ENCODE data around the gene PNPLA8. TPM values are rescaled to one million over a fixed set of nuclear protein-coding genes. Genes with fewer than 3 reads are reported as not detected.

Gene PNPLA8
- total and polyA plus RNA-seq, 2 of the 4 experiments (the other 2 are of a cell fraction) = 7.0 to 14.5 TPM

DNA sequence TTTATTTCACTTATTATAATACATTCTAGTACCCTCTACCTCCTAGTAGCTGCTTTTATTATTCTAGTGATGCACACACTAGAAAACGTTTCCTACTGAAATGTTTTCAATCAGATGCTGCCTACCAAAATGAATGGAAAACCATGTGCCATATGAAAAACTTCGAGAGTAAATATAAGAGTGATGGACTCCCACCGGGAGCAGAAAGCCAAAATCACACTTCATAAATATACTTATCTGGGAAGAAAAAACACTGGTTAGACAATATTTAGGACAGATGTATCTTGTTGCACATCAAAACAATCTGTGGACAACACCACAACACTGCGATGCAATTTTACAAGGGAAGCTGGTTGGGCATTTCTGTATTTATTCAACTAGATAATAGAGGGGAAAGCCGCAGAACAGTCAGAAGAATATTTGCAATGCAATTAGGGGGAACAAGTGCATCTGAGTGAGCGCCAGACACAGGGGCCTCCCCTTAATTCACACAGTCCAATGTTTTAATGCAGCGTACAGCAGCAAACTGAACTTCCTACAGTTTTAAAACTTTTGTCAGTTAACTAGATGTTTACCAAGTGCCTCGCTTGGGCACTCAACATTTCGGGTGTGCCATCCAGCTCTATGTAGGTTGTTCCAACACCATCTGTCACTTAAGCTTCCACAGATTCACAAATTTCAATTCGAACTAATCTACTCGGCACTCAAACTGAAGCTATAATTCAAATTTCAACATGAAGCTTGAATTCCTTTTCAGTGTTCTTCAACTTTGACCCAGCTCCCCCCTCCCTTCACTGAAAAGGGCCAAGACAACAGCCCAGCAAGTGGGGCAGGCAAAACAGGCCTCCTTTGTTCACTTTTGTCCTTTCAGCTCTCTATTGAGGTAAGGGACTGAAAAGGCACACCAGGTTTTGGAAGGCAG, 77.1 kb downstream of the PNPLA8 start:
- DNase-seq = no peak
- H2BK15ac ChIP-seq (ENCODE audit: low read depth, low read length) = no peak overlapping the region

More for the DNA sequence above, 77.1 kb downstream of the PNPLA8 start:
- Histone ChIP-seq H3K4me1 (ENCODE audit: control insufficient read depth, insufficient read depth, low read length) (no peaks in the 10 kb centered on the region), H3K4me3 (ENCODE audit: insufficient read depth, low read depth, low read length) (no peak overlapping the region), H3K9me1 (ENCODE audit: insufficient read depth, low read length) (no peaks in the 10 kb centered on the region), H3K27me3 (ENCODE audit: control insufficient read depth, insufficient read depth, low read length) (peaks cover 12% of the 10 kb centered on the region), H3K23ac (ENCODE audit: low read depth, low read length) (no peak overlapping the region), H3K27ac (ENCODE audit: insufficient read depth, low read length) (no peak overlapping the region), H3K9me3 (ENCODE audit: control insufficient read depth, insufficient read depth, low read length) (no peaks in the 10 kb centered on the region), H2AK5ac (ENCODE audit: low read depth, low read length) (no peak overlapping the region), H2AFZ (replicated peaks; ENCODE audit: low read length, poor library complexity) (no peak overlapping the region), H4K20me1 (ENCODE audit: insufficient read depth, low read length) (no peaks in the 10 kb centered on the region), H3K18ac (ENCODE audit: low read depth, low read length) (no peak overlapping the region), H3K56ac (ENCODE audit: extremely low read depth, insufficient read depth, low read length) (no peak overlapping the region), H3K4ac (ENCODE audit: low read depth, low read length) (no peak overlapping the region), H3K36me3 (ENCODE audit: control insufficient read depth, insufficient read depth, low read length) (no peaks in the 10 kb centered on the region), H3K9ac (ENCODE audit: low read depth, low read length) (no peak overlapping the region), H4K91ac (ENCODE audit: insufficient read depth, low read depth, low read length) (no peak overlapping the region), H2BK120ac (ENCODE audit: low read depth, low read length) (no peak overlapping the region), H4K5ac (ENCODE audit: low read depth, low read length) (no peak overlapping the region), H3K4me2 (ENCODE audit: low read depth, low read length) (no peak overlapping the region), H2BK5ac (ENCODE audit: low read depth, low read length, poor library complexity, severe bottlenecking) (no peak overlapping the region), H4K8ac (ENCODE audit: low read depth in 2 of 2, low read length in 2 of 2) (no peak overlapping the region), H2AK9ac (replicated peaks; ENCODE audit: low read depth, low read length, poor library complexity) (no peak overlapping the region), H2BK20ac (ENCODE audit: low read depth, low read length) (no peak overlapping the region), H3K14ac (replicated peaks; ENCODE audit: low read depth, low read length) (no peak overlapping the region), H3K79me1 (ENCODE audit: low read depth in 1 of 2, low read length in 2 of 2) (no peaks in the 10 kb centered on the region)
- ChIA-PET POLR2A (ENCODE audit: unreplicated experiment) (no interaction called here), CTCF (interaction anchor here (0.7 to 0.9 kb wide), 2 partner anchors 49 to 453 kb away, joined by 3 read pairs; no protein-coding TSS in a partner anchor)
- intact Hi-C loops (cut with micrococcal nuclease) = no loop called here
- BruUV-seq (replicated peaks) = no TSS peak
- in situ Hi-C loops (cut with MboI; ENCODE audit: low sequenced_read_pairs) = loop anchor here (10.0 kb wide), 1 partner anchor 264 kb away; no protein-coding TSS in a partner anchor
- no peak for TF ChIP-seq MAFK (IDR thresholded peaks at IDR 0.05; ENCODE audit: low read depth, low read length)
- no peak for TF ChIP-seq SMC3 (IDR thresholded peaks at IDR 0.05; ENCODE audit: low read depth, low read length)
- TF ChIP-seq FOS (IDR thresholded peaks at IDR 0.05; ENCODE audit: low read depth, low read length) = no peak
- TF ChIP-seq NFE2L2 (IDR thresholded peaks at IDR 0.05; ENCODE audit: low read depth, low read length) = no peak
- TF ChIP-seq RAD21 (IDR thresholded peaks at IDR 0.05; ENCODE audit: low read length) = no peak
- no peak for TF ChIP-seq POLR2A (IDR thresholded peaks at IDR 0.05; ENCODE audit: low read depth, low read length)
- TF ChIP-seq MXI1 (IDR thresholded peaks at IDR 0.05; ENCODE audit: borderline replicate concordance, low read depth, low read length) = no peak
- TF ChIP-seq BHLHE40 (IDR thresholded peaks at IDR 0.05; ENCODE audit: low read depth, low read length) = no peak
- TF ChIP-seq RCOR1 (IDR thresholded peaks at IDR 0.05; ENCODE audit: insufficient replicate concordance, low read length) = no peak
- TF ChIP-seq MAZ (IDR thresholded peaks at IDR 0.05; ENCODE audit: borderline replicate concordance, low read depth, low read length) = no peak
- ATAC-seq (ENCODE audit: low read depth) = no peak
- 35% methylated on average over 4 of the region's 11 CpGs; no CpG with 5 or more reads in 1 of the 2 experiments for WGBS, 2 experiments (ENCODE audit: extremely low coverage in 2 of 2, insufficient read length in 1 of 2)
- dilution Hi-C loops (cut with HindIII; ENCODE audit: low sequenced_read_pairs, unreplicated experiment) = no loop called here

Measured in IMR-90 (cell line).